BJ (cell line): ENCODE results near the gene TCFL5. TPM values are rescaled to one million over a fixed set of nuclear protein-coding genes. Genes with fewer than 3 reads are reported as not detected.

Experiments
- CTCF ChIA-PET: fragments of 350-600 bp; formaldehyde crosslinking; extraction: SDS; loops from one replicate; lab custom pipeline; 2021; ENCODE audit warnings: antibody characterized with exemption, inconsistent platforms; lab: Yijun Ruan, JAX
- POLR2A ChIA-PET: fragments of 300-600 bp; sonication (Branson Sonifier 250); formaldehyde crosslinking; extraction: SDS; loops from one replicate; lab custom pipeline; 2021; ENCODE audit warnings: antibody characterized with exemption; lab: Charles Lee
- DNase-seq: peaks from one replicate; pipeline ENCODE4 v3.0.0-alpha.2; 2011; ENCODE audit warnings: low read depth
- H3K27me3 ChIP-seq: 2 replicates; pipeline ENCODE4 v1.6.0; 2011; ENCODE audit warnings: low read length; ENCODE audit not compliant: control insufficient read depth, insufficient read depth
- H3K36me3 ChIP-seq: 2 replicates; pipeline ENCODE4 v1.5.1; 2011; ENCODE audit warnings: low read length; ENCODE audit not compliant: control insufficient read depth, insufficient read depth
- H3K4me3 ChIP-seq: 2 replicates; pipeline ENCODE4 v1.5.1; 2011; ENCODE audit warnings: low read depth, mild to moderate bottlenecking, control low read depth, low read length
- CTCF ChIP-seq: IDR thresholded peaks from 2 replicates; pipeline ENCODE4 v1.5.1; 2011; ENCODE audit warnings: low read depth, mild to moderate bottlenecking, control low read depth, inconsistent platforms, low read length, moderate library complexity; ENCODE audit not compliant: insufficient read depth
- polyA plus RNA-seq: library from polyadenylated mRNA; depleted of rRNA; stranded (reverse); fragments of >200 nt; gene quantifications from 2 replicates; pipeline ENCODE4 v1.2.3, GENCODE V29; 2011

The TCFL5 gene
- polyA plus RNA-seq, 1 experiment, result 8.5 TPM

GRCh38 chr20:62821726-62822210 is 39.9 kb downstream of the TCFL5 start:
- TF ChIP-seq CTCF, result no peak
- Histone ChIP-seq H3K27me3 (no peaks in the 10 kb centered on the region; the same call in none of the 2 replicates), H3K36me3 (no peaks in the 10 kb centered on the region), H3K4me3 (no peak overlapping the region)
- no peak for DNase-seq
- ChIA-PET CTCF (interaction anchor here (0.6 to 1.3 kb wide), 2 partner anchors 11 to 34 kb away, joined by 3 read pairs; no protein-coding TSS in a partner anchor), POLR2A (no interaction called here)

DNA sequence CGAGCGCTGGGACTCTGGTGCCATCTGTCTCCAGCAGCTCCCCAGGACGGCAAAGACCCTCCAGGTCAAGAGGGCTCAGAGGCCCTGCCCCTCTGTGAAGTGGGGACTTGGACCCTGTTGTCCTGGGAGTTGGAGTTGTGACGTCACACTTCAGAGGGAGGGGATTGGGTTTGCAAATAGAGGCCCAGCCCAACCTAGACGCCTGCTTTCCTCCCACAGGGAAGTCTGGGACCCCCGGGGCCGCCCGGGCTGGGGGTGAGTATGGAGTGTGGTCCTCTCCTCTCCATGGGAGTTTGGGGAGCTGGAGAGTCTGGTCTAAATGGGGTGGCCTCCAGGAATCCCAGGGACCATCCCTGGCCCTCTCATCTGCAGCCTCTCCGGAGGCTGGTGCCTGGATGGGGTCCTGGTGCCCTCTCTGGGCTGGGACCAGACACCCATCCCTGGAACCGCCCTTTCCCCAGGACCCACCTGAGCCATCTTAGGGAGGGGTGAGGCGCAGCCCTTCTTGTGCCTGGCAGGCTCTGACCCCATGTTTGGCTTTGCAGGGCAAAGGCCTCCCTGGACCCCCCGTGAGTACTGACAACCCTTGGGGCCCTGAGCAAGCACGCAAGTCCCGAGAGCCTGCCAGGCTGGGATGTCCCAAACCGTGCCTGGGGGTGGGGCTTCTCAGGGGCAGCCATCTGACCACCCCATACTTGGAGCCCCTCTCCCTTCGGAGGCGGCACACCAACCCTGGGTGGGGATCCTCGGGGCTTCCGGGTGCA is 40.5 kb downstream of the TCFL5 start:
- H3K27me3 ChIP-seq, result peaks cover 3% of the 10 kb centered on the region
- CTCF ChIA-PET, result no interaction called here
- no peak for TF ChIP-seq CTCF
- POLR2A ChIA-PET, result no interaction called here
- no peak for DNase-seq
- H3K36me3 ChIP-seq, result no peaks in the 10 kb centered on the region
- no peak overlapping the region for H3K4me3 ChIP-seq

DNA sequence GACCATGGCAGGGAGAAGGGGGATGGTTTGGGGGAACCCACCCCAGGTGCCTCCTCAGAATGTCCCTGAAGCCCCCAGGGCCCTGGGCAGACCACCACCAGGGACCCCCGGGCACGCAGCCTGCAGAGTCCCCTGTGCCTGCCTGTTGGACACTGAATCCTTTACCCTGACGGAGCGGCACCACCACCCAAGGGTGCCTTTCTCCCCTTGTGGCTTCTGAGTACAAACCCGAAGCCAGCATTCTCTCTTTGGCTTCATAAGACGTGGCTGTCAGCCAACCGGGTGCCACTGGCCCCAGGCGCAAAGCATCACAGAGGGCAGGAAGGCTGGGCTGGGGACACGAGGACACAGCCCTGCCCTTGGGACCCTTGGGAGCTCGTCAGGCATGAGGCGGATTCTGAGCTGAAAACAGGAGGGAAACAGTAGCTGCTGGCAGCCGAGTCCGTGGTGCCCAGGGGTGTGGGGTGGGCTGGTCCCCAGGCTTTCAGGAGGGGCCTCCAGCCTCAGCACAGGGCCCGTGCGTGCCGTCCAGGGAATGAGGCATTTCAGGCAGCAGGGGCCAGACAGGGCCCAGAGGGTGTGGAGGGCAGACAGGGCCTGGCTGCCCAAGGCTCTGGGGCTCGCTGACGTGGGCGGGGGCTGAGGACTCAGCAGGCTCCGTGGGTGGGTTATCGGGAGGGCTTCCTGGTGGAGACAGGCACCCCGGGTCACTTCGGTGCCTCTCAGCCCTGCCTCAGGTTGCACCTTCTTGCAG is 41.2 kb downstream of the TCFL5 start:
- POLR2A ChIA-PET, result no interaction called here
- CTCF ChIA-PET, result interaction anchor here (4.4 kb wide), 1 partner anchor 12 kb away, joined by 27 read pairs; no protein-coding TSS in a partner anchor
- Histone ChIP-seq H3K27me3 (peaks cover 9% of the 10 kb centered on the region), H3K36me3 (no peaks in the 10 kb centered on the region), H3K4me3 (no peak overlapping the region)
- TF ChIP-seq CTCF, result no peak
- DNase-seq, result no peak

- Histone ChIP-seq H3K4me3 (no peak overlapping the region), H3K27me3 (peaks cover 9% of the 10 kb centered on the region), H3K36me3 (no peaks in the 10 kb centered on the region)
- DNase-seq, result no peak
- POLR2A ChIA-PET, result no interaction called here
- CTCF ChIA-PET, result interaction anchor here (4.4 kb wide), 1 partner anchor 11 kb away, joined by 27 read pairs; no protein-coding TSS in a partner anchor
- no peak for TF ChIP-seq CTCF
These were observed 42.0 kb downstream of the TCFL5 start for GRCh38 chr20:62819494-62820174.
